Nephron (organoid): ENCODE measurements around the gene IL4.

Experiments
- H3K27ac Mint-ChIP-seq, 3 experiments: 2 replicates each; pipeline ENCODE4 v1.8.0; 2020; ENCODE audit warnings: mixed read lengths in 3 of 3, mild to moderate bottlenecking in 2 of 3, moderate library complexity in 1 of 3
- H3K27me3 Mint-ChIP-seq: 2 replicates; pipeline ENCODE4 v1.8.0; 2021; ENCODE audit warnings: low read depth, mild to moderate bottlenecking, moderate library complexity, mixed read lengths
- H3K36me3 Mint-ChIP-seq: 2 replicates; pipeline ENCODE4 v1.8.0; 2020; ENCODE audit warnings: low read depth, mixed read lengths
- H3K4me1 Mint-ChIP-seq: 2 replicates; pipeline ENCODE4 v1.8.0; 2020; ENCODE audit warnings: mixed read lengths
- H3K4me3 Mint-ChIP-seq, 3 experiments: 2 replicates each; pipeline ENCODE4 v1.8.0; 2020; ENCODE audit warnings: mild to moderate bottlenecking in 3 of 3, mixed read lengths in 3 of 3, moderate library complexity in 2 of 3
- H3K9me3 Mint-ChIP-seq: 2 replicates; pipeline ENCODE4 v1.8.0; 2020; ENCODE audit warnings: mixed read lengths
- CTCF ChIP-seq, 3 experiments: fragments of 200-600 bp; sonication (generic); IDR thresholded peaks; one replicate each; pipeline ENCODE4 v1.5.0; 2021; ENCODE audit warnings: antibody characterized with exemption in 3 of 3; ENCODE audit not compliant: unreplicated experiment in 3 of 3

Gene IL4

GRCh38 chr5:132655821-132656773 is 17.7 kb upstream of the IL4 start:
- Mint-ChIP-seq H3K4me3 (peak overlapping the region; percentile 56 to 63 (median 59)), H3K4me1 (peaks cover 4% of the 10 kb centered on the region), H3K27me3 (peaks cover 52% of the 10 kb centered on the region), H3K36me3 (no peaks in the 10 kb centered on the region), H3K9me3 (no peaks in the 10 kb centered on the region), H3K27ac (no peak overlapping the region)
- TF ChIP-seq CTCF (IDR thresholded peaks at IDR 0.05; ENCODE audit: unreplicated experiment in 3 of 3), result no peak

GRCh38 chr5:132656774-132657355 is 16.9 kb upstream of the IL4 start:
- peaks cover 52% of the 10 kb centered on the region for H3K27me3 Mint-ChIP-seq
- TF ChIP-seq CTCF (IDR thresholded peaks at IDR 0.05; ENCODE audit: unreplicated experiment in 3 of 3), result no peak
- H3K9me3 Mint-ChIP-seq, result no peaks in the 10 kb centered on the region
- no peaks in the 10 kb centered on the region for H3K36me3 Mint-ChIP-seq
- H3K27ac Mint-ChIP-seq, result no peak overlapping the region
- H3K4me3 Mint-ChIP-seq, result peak overlapping the region in 2 of 3 experiments; percentile 28 to 55
- peaks cover 10% of the 10 kb centered on the region for H3K4me1 Mint-ChIP-seq

- H3K9me3 Mint-ChIP-seq, result no peaks in the 10 kb centered on the region
- peaks cover 12% of the 10 kb centered on the region for H3K4me1 Mint-ChIP-seq
- no peak for TF ChIP-seq CTCF (IDR thresholded peaks at IDR 0.05; ENCODE audit: unreplicated experiment in 3 of 3)
- no peak within 1 kb of the TSS for H3K27ac Mint-ChIP-seq
- peaks cover 45% of the 10 kb centered on the region for H3K27me3 Mint-ChIP-seq
- peak within 1 kb of the TSS in 2 of 3 experiments; percentile 31 to 59 for H3K4me3 Mint-ChIP-seq
- H3K36me3 Mint-ChIP-seq, result no peaks in the 10 kb centered on the region
Observed at GRCh38 chr5:132657676-132658380, 16.0 kb upstream of the IL4 start, which contains the start of gene IL13. TSS of gene IL13 (plus strand) at chr5:132658173. CDS start at chr5:132658187, 14 bp downstream.

- peaks cover 41% of the 10 kb centered on the region for H3K27me3 Mint-ChIP-seq
- peaks cover 16% of the 10 kb centered on the region for H3K4me1 Mint-ChIP-seq
- no peaks in the 10 kb centered on the region for H3K36me3 Mint-ChIP-seq
- no peak overlapping the region for H3K27ac Mint-ChIP-seq
- H3K9me3 Mint-ChIP-seq, result no peaks in the 10 kb centered on the region
- TF ChIP-seq CTCF (IDR thresholded peaks at IDR 0.05; ENCODE audit: unreplicated experiment in 3 of 3), result no peak
- peak overlapping the region in 1 of 3 experiments; percentile 59 for H3K4me3 Mint-ChIP-seq
Observed at GRCh38 chr5:132658381-132659302, 15.1 kb upstream of the IL4 start.
